ENCODE data around the gene CELF2.

CELF2 gene

GRCh38 chr10:11097686-11098085 lies 80.0 kb downstream of the CELF2 start:
- no peak for TF ChIP-seq ZFX (IDR thresholded peaks at IDR 0.05)
- no peak for TF ChIP-seq CTCF (conservative IDR thresholded peaks at IDR 0.05)
- no peak overlapping the region for H3K27ac ChIP-seq

GRCh38 chr10:11098666-11099065 lies 81.0 kb downstream of the CELF2 start:
- TF ChIP-seq CTCF (conservative IDR thresholded peaks at IDR 0.05), result no peak
- no peak for TF ChIP-seq ZFX (IDR thresholded peaks at IDR 0.05)

GRCh38 chr10:11104772-11105675 lies 87.4 kb downstream of the CELF2 start:
- TF ChIP-seq CTCF (conservative IDR thresholded peaks at IDR 0.05), result no peak
- TF ChIP-seq ZFX (IDR thresholded peaks at IDR 0.05), result no peak
- H3K27ac ChIP-seq, result no peak overlapping the region

More at GRCh38 chr10:11098666-11099065, 81.0 kb downstream of the CELF2 start:
- no peak overlapping the region for H3K27ac ChIP-seq

GRCh38 chr10:11105676-11106004 lies 88.0 kb downstream of the CELF2 start:
- H3K27ac ChIP-seq, result no peak overlapping the region
- no peak for TF ChIP-seq ZFX (IDR thresholded peaks at IDR 0.05)
- TF ChIP-seq CTCF (conservative IDR thresholded peaks at IDR 0.05), result no peak

GRCh38 chr10:11106621-11107374 lies 89.1 kb downstream of the CELF2 start:
- TF ChIP-seq ZFX (IDR thresholded peaks at IDR 0.05) (no peak), CTCF (conservative IDR thresholded peaks at IDR 0.05) (no peak)
- no peak overlapping the region for H3K27ac ChIP-seq

- no peak overlapping the region for H3K27ac ChIP-seq
- TF ChIP-seq ZFX (IDR thresholded peaks at IDR 0.05), result no peak
- no peak for TF ChIP-seq CTCF (conservative IDR thresholded peaks at IDR 0.05)
Observed at GRCh38 chr10:11107948-11108347, 90.3 kb downstream of the CELF2 start.

- H3K27ac ChIP-seq, result no peak overlapping the region
- TF ChIP-seq ZFX (IDR thresholded peaks at IDR 0.05) (no peak), CTCF (conservative IDR thresholded peaks at IDR 0.05) (no peak)
Observed at GRCh38 chr10:11108356-11108755, 90.7 kb downstream of the CELF2 start.
